ENCODE measurements around the gene IL1RAP.

- TF ChIP-seq CTCF (conservative IDR thresholded peaks at IDR 0.05; ENCODE audit: low read length) (no peak), EZH2phosphoT487 (IDR thresholded peaks at IDR 0.05; ENCODE audit: borderline replicate concordance, low read depth, low read length) (no peak)
Observed at GRCh38 chr3:190481779-190482178, 32.1 kb upstream of the IL1RAP start.
